Activated T-cell treated with anti-CD3 and anti-CD28 coated beads, Interleukin-2, amount 50 U/mL, for 4 hours (primary cell): ENCODE data around the gene RTN4R. TPM values are rescaled to one million over a fixed set of nuclear protein-coding genes. Genes with fewer than 3 reads are reported as not detected.

Source experiments
- ATAC-seq, 2 donors: fragments of 200-7000 bp; cut with Tn5 transposase; one replicate each; pipeline ENCODE4 v1.10.0; 2021
- DNase-seq: peaks from one replicate; pipeline ENCODE4 v3.0.0-alpha.2; 2020
- H3K27me3 Mint-ChIP-seq: one replicate; pipeline ENCODE4 v1.8.0; 2021; ENCODE audit warnings: low read depth, mixed read lengths
- H3K36me3 Mint-ChIP-seq: one replicate; pipeline ENCODE4 v1.8.0; 2022; ENCODE audit warnings: mixed read lengths; ENCODE audit not compliant: insufficient read depth
- H3K4me1 Mint-ChIP-seq: one replicate; pipeline ENCODE4 v1.8.0; 2021; ENCODE audit warnings: low read depth, mixed read lengths
- H3K4me3 Mint-ChIP-seq: one replicate; pipeline ENCODE4 v1.8.0; 2021; ENCODE audit warnings: mild to moderate bottlenecking, moderate library complexity, mixed read lengths
- H3K9me3 Mint-ChIP-seq: one replicate; pipeline ENCODE4 v1.8.0; 2021; ENCODE audit warnings: mixed read lengths
- total RNA-seq, 3 donors: library from RNA; stranded (reverse); gene quantifications; one replicate each; pipeline ENCODE4 v1.2.1, GENCODE V29; 2021

Gene RTN4R
- total RNA-seq, 3 donors from 2014 or later, result 0.89 to 1.4 (median 1.0) TPM

DNA sequence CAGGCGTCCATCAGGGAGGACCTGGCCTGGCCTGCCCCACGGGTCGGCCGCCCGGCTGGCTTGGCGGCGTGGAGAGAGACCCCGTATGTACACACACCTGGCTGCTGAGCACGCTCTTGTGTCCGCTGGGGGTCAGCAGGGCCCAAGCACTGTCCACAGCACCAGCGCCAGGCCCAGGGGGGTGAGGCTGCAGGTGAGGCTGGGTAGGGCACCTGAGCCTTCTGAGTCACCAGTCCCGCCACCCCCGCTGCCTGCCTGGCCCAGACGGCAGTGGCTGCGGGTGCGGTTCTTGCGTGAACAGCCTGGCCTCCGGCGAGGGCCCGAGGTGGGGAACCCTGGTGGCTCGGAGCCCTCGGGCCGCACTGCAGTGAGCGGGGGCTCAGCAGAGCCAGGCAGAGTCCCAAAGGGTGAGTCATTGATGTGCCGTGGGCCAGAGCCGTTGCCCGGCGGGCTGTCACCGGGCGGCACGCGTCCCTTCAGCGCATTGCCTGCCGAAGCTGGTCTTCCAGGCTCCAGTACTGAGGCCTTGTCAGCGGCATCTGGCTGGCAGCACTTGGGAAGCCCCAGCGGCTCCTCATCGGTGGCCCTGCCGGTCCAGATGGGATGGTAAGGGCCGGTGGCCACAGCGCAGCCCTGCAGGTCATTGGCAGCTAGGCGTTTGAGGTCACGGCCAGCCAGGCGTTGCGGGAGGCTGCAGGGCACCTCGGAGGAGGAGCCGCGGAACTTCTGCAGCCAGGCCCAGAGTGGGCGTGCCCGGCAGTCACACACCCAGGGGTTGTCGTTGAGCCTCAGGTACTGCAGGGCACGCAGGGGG is 26.3 kb downstream of the RTN4R start:
- H3K27me3 Mint-ChIP-seq, result no peaks in the 10 kb centered on the region
- peaks cover 53% of the 10 kb centered on the region for H3K4me1 Mint-ChIP-seq
- DNase-seq, result no peak
- H3K36me3 Mint-ChIP-seq, result no peaks in the 10 kb centered on the region
- H3K4me3 Mint-ChIP-seq, result peak overlapping the region; percentile 24
- ATAC-seq, result no peak
- H3K9me3 Mint-ChIP-seq, result no peaks in the 10 kb centered on the region

DNA sequence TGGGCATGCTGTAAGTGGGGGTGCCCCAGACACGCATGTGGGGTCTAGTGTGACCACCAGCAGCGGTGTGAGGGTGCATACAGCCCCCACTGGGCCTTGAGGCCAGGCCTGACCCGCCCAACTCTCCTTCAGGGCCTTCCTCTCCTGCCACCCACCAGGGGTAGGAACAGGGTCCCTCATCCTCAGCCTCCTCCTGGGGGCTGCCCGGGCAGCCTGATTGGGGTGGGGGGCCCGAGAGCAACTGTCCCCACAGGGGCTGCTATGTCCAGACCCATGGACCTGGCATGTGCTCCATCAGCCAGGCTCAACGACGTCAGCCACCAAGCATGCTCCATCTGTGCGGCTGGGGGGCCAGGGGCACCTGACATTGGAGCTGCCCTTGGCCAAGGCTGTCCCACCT is 27.2 kb downstream of the RTN4R start:
- H3K36me3 Mint-ChIP-seq, result no peaks in the 10 kb centered on the region
- no peak for DNase-seq
- H3K27me3 Mint-ChIP-seq, result no peaks in the 10 kb centered on the region
- ATAC-seq, result no peak
- no peaks in the 10 kb centered on the region for H3K9me3 Mint-ChIP-seq
- no peak overlapping the region for H3K4me3 Mint-ChIP-seq
- H3K4me1 Mint-ChIP-seq, result peaks cover 51% of the 10 kb centered on the region

DNA sequence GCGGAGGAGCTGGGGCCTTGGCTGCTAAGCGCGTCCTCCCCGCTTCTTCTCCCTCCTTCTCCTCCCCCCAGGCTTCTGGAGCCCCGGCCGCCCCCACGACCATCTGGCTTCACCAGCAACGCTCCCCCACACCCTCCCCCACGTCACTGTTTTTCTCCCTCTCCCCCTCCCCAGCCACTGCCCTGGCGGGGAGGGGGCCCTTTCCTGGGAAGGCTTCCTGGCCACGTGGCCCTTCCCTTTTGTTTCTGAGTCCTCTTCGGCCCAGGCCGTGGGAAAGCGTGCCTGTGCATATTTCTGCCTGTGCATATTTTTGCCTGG is 27.7 kb downstream of the RTN4R start:
- no peaks in the 10 kb centered on the region for H3K27me3 Mint-ChIP-seq
- no peaks in the 10 kb centered on the region for H3K9me3 Mint-ChIP-seq
- H3K4me3 Mint-ChIP-seq, result no peak overlapping the region
- ATAC-seq (no peak), DNase-seq (no peak)
- H3K36me3 Mint-ChIP-seq, result no peaks in the 10 kb centered on the region
- H3K4me1 Mint-ChIP-seq, result peaks cover 46% of the 10 kb centered on the region

DNA sequence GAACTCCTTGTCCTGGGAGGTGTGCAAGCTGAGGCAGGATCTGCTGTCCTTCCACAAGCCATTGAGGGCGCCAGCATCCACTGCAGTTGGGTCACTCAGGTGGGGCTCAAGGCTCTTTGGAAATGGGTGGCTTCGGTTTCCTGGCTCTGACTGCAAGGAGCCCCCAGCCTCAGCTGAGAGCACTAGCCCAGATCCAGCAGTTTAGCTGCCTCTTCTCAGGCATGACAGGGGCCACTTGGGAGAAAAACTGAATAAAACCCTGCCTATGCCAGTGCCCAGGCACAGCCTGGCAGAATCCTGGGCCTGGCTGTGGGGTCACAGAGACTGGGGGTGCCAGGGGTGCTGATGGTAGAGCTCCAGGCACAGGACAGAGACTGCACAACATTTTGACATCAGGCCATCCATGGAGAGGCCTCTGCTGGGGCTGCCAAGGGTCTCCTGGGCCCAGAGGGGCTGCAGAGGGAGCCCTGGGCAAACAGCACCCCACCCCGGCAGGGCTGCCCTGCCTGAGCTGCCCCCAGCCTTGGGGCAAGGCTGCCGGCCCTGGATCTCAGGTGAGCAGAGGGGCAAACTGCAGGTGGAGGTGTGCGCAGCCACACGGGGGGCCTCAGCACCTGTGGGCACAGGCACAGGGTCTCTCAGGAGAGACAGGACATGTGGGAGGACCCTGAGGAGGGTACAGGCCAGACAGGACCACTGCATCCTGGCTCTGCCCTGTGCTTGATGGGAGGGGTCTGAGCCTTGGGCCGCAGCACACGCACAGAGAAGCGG is 28.3 kb downstream of the RTN4R start:
- H3K9me3 Mint-ChIP-seq, result no peaks in the 10 kb centered on the region
- no peak for DNase-seq
- no peak overlapping the region for H3K4me3 Mint-ChIP-seq
- ATAC-seq, result no peak
- peaks cover 41% of the 10 kb centered on the region for H3K4me1 Mint-ChIP-seq
- H3K36me3 Mint-ChIP-seq, result no peaks in the 10 kb centered on the region
- no peaks in the 10 kb centered on the region for H3K27me3 Mint-ChIP-seq

DNA sequence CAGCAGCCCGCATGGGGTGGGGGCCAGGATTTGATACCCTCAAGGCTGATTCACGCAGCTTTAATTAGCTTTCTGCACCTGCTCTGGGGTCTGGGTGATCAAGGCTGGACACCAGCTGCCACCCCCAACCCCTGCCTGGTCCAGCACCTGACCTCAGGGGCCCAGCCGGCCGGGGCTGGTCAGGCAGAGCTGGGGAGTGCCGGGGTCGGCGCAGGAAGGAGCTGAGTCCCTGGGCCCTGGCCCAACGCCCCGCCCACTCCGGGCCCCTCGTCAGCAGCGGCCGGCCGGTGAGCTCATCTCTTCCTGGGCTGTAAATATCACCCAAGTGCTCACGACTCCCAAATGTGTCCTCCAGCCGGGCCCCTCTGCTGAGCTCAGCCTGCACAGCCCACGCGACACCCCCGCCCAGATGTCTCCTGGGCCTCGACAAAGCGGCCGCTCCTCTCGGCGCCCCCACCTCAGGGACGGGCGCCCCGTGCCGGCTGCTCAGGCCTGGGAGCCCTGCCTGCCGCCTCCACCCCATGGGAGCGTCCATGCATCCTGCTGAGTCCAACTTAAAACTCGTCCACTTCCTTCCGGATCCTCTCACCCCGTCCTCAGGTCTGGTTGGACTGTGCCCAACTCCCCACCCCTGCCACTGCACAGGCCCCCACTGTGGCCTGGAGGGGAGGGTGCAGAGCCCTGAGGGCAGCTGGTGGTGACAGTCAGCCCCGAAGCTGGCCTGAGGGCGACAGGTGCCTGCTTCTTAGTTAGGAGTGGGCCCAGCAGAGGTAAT is 29.0 kb downstream of the RTN4R start:
- Mint-ChIP-seq H3K36me3 (no peaks in the 10 kb centered on the region), H3K4me3 (no peak overlapping the region), H3K27me3 (no peaks in the 10 kb centered on the region), H3K4me1 (peaks cover 34% of the 10 kb centered on the region), H3K9me3 (no peaks in the 10 kb centered on the region)
- DNase-seq (no peak), ATAC-seq (peak in 1 of 2 donors; percentile 6)

DNA sequence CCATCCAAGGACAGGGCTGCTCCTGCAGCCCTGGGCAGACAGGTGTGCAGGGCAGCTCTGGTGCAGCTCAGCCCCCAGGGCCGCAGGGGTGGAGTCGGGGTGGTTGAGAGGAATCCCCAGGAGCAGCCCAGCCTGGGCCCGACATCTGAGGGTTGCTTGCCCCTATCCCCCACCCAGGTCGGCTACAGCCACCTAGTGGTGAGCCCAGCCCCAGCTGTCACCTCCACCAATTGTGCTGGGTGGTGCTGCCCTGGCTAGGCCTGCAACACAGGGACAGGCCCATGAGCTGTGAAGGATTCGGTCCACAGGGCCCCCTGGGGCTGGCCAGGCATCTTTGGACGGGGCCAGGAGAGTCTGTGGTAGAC is 29.6 kb downstream of the RTN4R start:
- H3K9me3 Mint-ChIP-seq, result no peaks in the 10 kb centered on the region
- no peaks in the 10 kb centered on the region for H3K36me3 Mint-ChIP-seq
- H3K4me1 Mint-ChIP-seq, result peaks cover 28% of the 10 kb centered on the region
- H3K27me3 Mint-ChIP-seq, result no peaks in the 10 kb centered on the region
- no peak overlapping the region for H3K4me3 Mint-ChIP-seq
- peak; percentile 60 to 61 for ATAC-seq
- peak; percentile 40 for DNase-seq

DNA sequence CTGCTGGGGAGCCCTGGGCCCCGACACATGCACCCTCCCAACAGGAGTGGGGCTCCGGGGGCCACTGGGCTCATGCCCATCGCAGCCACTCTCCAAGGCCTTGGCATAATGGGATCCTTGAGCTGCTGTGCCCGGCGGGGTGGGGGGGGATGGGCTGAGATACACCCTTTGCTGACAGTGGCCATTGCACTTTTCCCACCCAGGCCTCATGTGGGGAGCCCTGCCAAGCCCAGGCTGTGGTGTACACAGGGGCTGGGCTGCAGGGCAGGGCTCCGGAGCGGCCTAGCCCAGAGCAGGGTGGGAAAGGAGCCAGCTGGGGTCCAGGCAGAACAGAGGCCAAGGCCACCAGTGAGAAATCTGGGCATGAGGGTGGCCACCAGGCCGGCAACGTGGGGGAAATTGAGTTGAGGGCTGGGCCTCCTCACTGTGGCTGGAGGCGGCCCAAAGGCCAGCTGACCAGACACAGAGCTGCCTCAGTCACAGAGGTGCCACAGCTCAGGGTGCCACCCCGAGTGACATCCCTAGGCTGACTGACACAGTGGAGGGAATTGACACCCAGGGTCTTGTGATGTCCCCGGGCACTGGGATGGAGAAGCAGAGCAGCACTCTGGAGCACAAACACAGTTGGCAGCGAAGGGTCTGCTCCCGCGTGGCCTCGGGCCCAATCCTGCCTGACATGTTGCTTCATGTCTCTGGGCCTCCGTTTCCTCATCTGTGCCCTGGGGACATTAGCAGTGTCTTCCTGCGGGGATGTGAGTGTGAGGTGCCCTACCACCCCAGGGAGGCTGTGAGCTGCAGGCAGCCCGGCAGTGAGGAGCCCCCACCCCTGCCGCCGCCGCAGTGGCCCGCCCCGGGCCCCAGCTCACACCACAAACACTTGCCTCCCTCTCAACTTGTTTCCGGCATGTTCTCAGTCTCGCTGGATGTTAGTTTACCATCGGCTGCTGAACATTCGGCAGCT is 30.4 kb downstream of the RTN4R start:
- no peaks in the 10 kb centered on the region for H3K36me3 Mint-ChIP-seq
- DNase-seq (no peak), ATAC-seq (peak; percentile 37 to 59)
- peaks cover 21% of the 10 kb centered on the region for H3K4me1 Mint-ChIP-seq
- no peaks in the 10 kb centered on the region for H3K9me3 Mint-ChIP-seq
- no peaks in the 10 kb centered on the region for H3K27me3 Mint-ChIP-seq
- H3K4me3 Mint-ChIP-seq, result no peak overlapping the region

DNA sequence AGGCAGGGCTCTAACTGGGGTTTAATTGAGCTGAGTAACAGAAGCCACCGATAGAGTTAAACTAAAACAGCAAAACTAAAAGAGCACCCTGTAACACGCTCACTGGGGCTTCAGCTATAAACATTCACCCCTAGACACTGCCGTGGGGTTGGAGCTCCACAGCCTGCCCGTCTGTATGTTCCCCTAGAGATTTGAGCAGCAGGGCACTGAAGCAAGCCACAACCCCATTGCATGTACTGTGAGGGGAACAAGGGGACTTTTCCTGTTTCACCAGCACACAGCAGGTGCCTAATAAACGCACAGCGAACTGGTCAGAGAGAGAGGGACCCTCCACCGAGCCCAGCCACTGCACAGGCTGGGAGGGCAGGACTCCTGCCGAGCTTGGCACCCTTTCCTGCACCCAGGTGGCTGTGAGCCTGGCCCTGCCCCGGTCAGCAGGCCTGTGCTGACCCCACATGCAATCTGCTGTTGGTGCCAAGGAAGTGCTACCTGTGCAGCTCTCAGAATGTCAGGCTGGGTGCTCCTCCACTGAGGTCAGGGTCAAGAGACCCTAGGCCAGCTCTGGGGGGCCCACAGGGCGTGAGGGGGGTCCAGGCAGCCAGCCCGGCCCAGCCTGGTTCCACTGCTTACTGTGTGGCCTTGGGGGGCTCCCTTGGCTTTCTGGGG is 31.9 kb downstream of the RTN4R start:
- Mint-ChIP-seq H3K9me3 (no peaks in the 10 kb centered on the region), H3K4me3 (no peak overlapping the region), H3K4me1 (peaks cover 12% of the 10 kb centered on the region), H3K27me3 (no peaks in the 10 kb centered on the region), H3K36me3 (no peaks in the 10 kb centered on the region)
- no peak for ATAC-seq
- no peak for DNase-seq

DNA sequence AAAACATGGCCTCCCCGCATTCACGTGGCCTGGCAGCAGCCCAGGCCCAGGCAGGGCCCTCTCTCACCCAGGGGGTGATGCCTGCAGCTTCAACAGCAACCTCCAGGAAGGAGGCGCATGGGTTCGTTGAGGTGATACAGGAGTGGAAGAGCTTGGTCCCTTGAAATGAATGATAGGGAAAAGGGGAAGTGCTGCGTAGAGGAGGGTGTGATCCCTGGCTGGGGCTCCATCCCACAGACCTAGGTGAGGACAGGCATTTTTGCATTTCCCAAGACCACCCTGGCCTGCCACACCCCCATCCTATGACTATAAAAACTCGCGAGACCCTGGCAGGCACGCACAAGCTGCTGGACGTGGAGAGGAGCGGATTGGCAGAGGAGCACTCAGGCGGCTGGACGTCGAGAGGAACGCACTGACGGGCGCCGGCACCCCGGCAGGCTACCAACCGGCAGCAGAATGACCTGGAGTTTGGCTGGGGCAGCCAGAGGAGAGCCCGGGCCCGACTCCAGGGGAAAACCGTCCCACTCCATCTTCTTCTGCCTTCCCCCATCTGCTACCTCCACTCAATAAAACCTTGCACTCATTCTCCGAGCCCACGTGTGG is 32.6 kb downstream of the RTN4R start:
- no peak overlapping the region for H3K4me3 Mint-ChIP-seq
- DNase-seq (no peak), ATAC-seq (no peak)
- no peaks in the 10 kb centered on the region for H3K9me3 Mint-ChIP-seq
- H3K4me1 Mint-ChIP-seq, result peaks cover 10% of the 10 kb centered on the region
- no peaks in the 10 kb centered on the region for H3K36me3 Mint-ChIP-seq
- no peaks in the 10 kb centered on the region for H3K27me3 Mint-ChIP-seq

DNA sequence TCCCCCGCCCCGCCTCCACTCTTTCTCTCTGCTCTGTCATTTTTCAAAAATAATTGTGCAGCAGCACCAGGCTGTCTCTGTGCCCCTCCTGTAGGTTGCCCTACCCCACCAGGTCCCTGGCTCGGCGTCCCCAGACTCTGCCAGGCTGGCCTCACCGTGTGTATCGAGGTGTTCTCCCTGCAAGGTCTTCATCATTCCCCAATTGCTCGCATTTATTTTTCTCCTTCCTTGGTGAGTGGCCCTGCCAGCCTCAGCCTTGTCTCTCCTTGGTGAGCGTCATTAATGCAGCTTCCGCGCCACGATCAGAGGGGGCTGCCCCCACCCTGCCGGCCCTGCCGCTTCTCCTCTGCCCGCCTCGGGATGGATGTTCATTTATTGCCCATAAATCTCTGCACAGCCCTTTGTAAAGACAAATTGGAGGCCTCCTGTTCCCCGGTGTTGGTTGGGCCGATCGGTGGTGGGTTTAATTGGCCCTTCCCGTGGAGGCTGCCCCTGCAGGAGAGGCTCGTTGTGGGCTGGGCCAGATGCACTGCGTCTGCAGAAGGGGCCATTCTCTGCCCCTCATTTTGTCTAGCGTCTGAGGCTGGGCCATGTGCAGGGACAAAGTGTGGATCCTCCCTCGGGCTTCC is 33.2 kb downstream of the RTN4R start:
- no peaks in the 10 kb centered on the region for H3K9me3 Mint-ChIP-seq
- no peak for ATAC-seq
- H3K36me3 Mint-ChIP-seq, result no peaks in the 10 kb centered on the region
- peaks cover 10% of the 10 kb centered on the region for H3K4me1 Mint-ChIP-seq
- H3K27me3 Mint-ChIP-seq, result no peaks in the 10 kb centered on the region
- no peak overlapping the region for H3K4me3 Mint-ChIP-seq
- DNase-seq, result no peak

DNA sequence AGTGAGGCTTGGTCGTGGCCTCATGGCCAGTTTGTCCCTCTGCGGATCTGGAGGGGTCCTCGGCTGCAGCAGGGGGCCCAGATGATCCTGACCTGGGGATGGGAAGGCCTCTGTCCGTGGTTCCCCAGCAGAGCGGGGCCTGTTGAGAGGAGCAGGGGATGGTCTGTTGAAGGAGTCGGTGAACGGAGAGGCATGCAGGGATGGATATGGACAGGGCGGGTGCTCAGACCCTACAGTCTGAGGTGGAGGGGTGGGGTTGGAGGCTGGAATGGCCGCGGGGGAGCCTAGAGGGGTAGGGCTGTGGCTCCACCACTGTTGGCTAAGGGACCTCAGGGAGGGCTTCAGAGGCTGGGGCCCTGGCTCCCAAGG is 33.8 kb downstream of the RTN4R start:
- DNase-seq (no peak), ATAC-seq (no peak)
- no peaks in the 10 kb centered on the region for H3K36me3 Mint-ChIP-seq
- no peaks in the 10 kb centered on the region for H3K9me3 Mint-ChIP-seq
- no peaks in the 10 kb centered on the region for H3K27me3 Mint-ChIP-seq
- H3K4me1 Mint-ChIP-seq, result peaks cover 5% of the 10 kb centered on the region
- H3K4me3 Mint-ChIP-seq, result no peak overlapping the region

DNA sequence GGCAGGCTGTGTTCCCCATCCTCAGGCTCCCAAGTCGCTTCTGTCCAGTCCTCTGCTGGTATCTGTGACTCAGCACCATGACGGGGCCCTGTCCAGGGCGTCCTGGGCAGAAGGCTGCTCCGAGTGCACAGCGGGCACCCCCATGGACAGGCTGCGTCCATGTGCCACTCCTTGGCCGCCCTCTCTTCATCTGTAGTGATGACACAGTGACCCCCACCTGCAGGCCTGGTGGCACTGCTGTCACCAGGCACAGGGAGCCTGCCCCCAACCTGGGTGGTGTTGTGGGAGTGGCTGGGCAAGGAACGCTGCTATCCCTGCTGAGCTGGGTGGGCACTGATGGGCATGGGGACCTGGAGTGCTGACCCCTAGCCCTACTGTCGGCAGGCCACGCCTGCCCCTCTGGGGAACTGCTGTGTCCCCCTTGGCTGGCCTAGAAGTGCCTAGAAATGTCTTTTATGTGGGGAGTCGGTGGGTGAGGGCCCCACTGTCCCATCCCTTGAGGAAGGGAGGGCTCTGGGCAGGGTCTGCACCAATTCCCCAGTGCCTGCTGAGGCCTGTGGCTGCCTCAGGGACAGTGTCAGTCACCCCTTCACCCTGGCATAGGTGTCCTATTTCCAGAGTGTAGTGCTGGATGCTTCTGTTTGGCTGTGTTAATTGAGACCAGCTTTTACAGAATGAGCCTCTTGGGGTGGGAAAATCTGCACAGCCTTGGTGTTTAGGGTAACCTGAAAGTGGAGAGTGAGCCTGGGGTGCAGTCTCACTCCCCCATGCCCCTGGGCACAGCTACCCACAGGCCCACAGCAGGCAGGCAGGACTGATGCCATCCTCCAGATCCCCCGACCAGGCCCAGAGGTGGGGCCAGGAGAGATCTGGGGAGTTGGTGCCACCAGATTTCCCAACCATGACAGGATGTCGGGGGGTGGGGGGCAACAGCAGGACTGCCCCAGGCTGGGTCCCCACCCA is 34.5 kb downstream of the RTN4R start:
- Mint-ChIP-seq H3K9me3 (no peaks in the 10 kb centered on the region), H3K4me1 (peaks cover 3% of the 10 kb centered on the region), H3K27me3 (no peaks in the 10 kb centered on the region), H3K36me3 (no peaks in the 10 kb centered on the region), H3K4me3 (no peak overlapping the region)
- DNase-seq (no peak), ATAC-seq (no peak)
